AG10803 (cell line): ENCODE data around the gene SCGN.

Experiments used
- DNase-seq: peaks from one replicate; pipeline ENCODE4 v3.0.0; 2010; ENCODE audit warnings: low read depth
- H3K4me3 ChIP-seq: 2 replicates; pipeline ENCODE4 v1.5.1; 2011; ENCODE audit warnings: mild to moderate bottlenecking, low read length, control low read depth
- TF ChIP-seq, protein P1 (sequence below): conservative IDR thresholded peaks from 2 replicates; pipeline ENCODE4 v1.5.1; 2011; ENCODE audit warnings: mild to moderate bottlenecking, low read length, control low read depth, inconsistent platforms

The SCGN gene

DNA sequence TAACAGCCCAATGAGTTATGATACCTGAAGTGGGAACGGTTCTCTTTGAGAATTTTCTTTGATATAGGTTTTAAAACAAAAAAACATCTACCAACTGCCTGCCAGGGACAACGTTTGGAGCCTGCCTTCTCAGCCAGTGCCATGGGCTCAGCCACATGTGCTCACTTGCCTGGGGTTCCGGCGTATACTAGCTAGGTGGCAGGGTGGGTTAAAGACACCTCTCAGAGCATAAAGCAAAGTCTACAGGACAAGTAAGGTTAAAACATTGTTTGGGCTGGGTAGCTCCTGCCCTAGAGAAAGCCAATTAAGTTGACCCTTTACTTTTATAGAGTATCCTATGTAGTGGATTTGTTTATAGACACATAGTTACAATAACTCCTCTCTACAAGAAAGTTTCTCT, 38.0 kb upstream of the SCGN start:
- H3K4me3 ChIP-seq = no peak overlapping the region
- DNase-seq = no peak
- TF ChIP-seq, protein P1, sequence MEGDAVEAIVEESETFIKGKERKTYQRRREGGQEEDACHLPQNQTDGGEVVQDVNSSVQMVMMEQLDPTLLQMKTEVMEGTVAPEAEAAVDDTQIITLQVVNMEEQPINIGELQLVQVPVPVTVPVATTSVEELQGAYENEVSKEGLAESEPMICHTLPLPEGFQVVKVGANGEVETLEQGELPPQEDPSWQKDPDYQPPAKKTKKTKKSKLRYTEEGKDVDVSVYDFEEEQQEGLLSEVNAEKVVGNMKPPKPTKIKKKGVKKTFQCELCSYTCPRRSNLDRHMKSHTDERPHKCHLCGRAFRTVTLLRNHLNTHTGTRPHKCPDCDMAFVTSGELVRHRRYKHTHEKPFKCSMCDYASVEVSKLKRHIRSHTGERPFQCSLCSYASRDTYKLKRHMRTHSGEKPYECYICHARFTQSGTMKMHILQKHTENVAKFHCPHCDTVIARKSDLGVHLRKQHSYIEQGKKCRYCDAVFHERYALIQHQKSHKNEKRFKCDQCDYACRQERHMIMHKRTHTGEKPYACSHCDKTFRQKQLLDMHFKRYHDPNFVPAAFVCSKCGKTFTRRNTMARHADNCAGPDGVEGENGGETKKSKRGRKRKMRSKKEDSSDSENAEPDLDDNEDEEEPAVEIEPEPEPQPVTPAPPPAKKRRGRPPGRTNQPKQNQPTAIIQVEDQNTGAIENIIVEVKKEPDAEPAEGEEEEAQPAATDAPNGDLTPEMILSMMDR = no peak

DNA sequence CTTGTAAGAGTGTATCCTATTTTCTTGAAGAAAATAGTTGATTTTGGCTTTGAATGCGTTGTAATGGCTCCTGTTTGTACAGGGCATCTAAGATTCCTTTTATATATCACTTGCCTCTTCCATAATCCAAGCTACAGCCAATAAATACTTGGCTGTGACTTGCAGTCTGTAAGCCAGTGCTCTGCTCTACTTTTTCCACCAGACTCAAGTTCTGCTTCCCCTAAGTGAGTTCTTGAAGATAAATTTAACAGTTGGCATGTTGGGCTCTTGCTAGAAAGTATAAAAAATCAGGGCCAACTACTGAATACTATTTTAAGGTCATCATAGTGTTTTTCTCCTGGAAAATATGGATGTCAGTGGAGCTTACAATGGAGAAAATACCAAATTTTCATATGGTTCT, 36.5 kb upstream of the SCGN start:
- DNase-seq = no peak
- TF ChIP-seq, protein P1 = no peak

DNA sequence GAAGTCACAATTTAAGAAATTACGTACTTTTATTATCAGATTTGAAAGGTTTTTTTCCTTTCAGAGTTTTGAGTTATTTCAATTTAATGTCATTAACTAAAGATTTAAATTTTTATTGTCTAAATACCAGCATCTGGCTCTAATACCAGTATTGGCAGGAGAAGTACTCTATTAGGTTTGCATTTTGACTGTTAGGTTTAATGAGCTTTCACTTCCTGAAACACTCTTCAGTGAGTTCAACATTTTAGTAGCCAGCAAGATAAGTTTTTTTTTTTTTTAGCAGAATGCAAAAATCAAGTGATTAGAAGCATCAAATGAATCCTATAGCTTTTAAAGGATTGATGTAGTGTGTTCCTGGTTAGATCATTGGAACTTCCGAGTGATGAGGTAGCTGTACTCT, 34.0 kb upstream of the SCGN start:
- no peak for DNase-seq
- H3K4me3 ChIP-seq = no peak overlapping the region
- TF ChIP-seq, protein P1 = no peak

More for the DNA sequence above, 36.5 kb upstream of the SCGN start:
- no peak overlapping the region for H3K4me3 ChIP-seq

DNA sequence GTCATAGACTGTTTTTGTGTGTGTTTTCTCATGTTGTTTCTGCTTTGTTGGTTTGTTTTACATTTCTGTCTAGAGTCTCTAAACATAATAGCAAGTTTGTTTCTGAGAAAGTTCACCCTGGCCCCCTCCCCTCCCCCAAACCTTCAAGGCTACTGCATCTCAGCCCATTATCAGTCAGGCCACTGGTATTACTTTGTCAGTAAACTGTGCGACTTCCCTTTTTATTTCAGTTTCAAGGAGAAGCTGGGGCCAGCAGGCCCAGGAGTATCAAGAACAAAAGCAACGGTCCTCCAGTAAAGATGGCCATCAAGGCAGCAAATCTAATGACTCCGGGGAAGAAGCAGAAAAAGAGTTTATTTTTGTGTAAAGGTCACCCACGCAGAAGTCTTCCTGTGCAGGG, 32.8 kb upstream of the SCGN start:
- TF ChIP-seq, protein P1 = no peak
- no peak for DNase-seq

DNA sequence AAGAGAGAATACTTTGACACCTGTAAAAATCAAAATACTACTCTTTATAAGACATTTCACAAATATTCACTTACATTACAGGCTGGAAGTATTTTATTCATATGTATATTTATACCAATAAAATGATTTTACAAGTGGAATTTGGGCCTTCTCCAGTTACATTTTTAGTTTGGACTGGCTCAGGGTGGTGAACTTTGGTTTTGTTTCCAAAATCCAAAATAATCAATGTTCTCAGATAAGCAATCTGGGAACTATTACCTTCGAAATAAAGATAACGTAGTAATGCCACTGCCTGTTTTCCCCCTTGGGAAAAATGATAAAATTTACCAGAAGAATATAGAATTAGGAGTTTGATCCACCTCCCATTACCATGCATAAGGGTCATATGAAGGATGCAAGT, 31.6 kb upstream of the SCGN start:
- TF ChIP-seq, protein P1 = no peak
- H3K4me3 ChIP-seq = no peak overlapping the region

More for the DNA sequence above, 32.8 kb upstream of the SCGN start:
- no peak overlapping the region for H3K4me3 ChIP-seq

DNA sequence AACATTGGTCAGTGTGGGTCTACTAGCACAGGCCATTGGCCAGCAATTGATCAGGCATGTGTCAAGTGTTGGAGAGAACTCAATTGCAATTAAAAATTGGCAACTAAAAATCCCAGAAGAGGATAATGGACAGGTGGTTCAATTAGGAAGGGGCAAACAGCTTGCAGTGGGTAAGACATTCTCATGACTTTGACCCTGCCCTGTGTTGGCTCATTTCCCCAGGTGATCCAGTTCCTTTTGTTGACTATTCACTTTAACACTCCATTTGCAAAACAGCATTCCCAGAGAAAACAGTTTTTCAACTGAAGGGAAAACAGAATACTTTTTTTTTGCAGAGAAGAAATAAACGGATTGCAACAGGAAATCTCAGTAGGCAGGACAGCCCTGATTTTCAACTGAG, 28.9 kb upstream of the SCGN start:
- TF ChIP-seq, protein P1 = no peak
- no peak for DNase-seq
- H3K4me3 ChIP-seq = no peak overlapping the region

More for the DNA sequence above, 31.6 kb upstream of the SCGN start:
- DNase-seq = no peak

DNA sequence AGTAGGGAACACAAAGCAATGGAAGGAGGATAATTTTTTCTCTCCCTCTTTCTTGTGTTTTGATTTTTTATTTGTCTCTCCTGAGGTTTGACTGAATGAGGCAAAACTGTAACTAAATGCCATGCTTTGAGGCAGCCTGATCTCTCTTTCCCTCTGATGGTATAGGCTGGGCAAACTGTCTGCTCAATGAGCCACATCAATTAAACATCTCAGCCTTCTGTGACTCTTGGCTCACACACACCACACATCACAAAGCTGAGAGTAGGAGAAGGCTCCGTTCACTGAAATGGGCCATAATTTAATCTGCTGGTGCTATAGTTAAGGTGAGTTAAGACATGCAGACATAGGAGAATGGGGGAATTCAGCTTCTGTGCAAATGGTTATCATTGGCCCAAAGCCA, 28.1 kb upstream of the SCGN start:
- TF ChIP-seq, protein P1 = no peak
- H3K4me3 ChIP-seq = no peak overlapping the region
- DNase-seq = no peak
